Ovary (tissue), 3 donors: Measurements from ENCODE around the gene TMCO4.

ENCODE experiments used
- CTCF ChIP-seq, 3 donors: fragments of 450-650 bp in 2 of 3; fragments of 200-600 bp in 1 of 3; IDR thresholded peaks; one replicate each; pipeline versions ENCODE4 v1.5.1 to v1.8.0; 2016 to 2022; ENCODE audit warnings: antibody characterized with exemption in 3 of 3, mild to moderate bottlenecking in 1 of 3
- EP300 ChIP-seq: sonication (generic); formaldehyde crosslinking; IDR thresholded peaks from one replicate; pipeline ENCODE4 v1.6.1; 2017; ENCODE audit warnings: antibody characterized with exemption
- POLR2A ChIP-seq: fragments of 450-650 bp; IDR thresholded peaks from one replicate; pipeline ENCODE4 v1.6.1; 2017; ENCODE audit warnings: antibody characterized with exemption, mild to moderate bottlenecking, moderate library complexity
- donor health status: DM: no; HTN: no; CAD: no.

- TF ChIP-seq CTCF (IDR thresholded peaks at IDR 0.05) = no peak
- no peak for TF ChIP-seq POLR2A
- TF ChIP-seq EP300 = no peak
Measured at GRCh38 chr1:19675797-19676196, 123.9 kb downstream of the TMCO4 start.
